ENCODE measurements around the gene BCL11A.

Gene BCL11A

GRCh38 chr2:60495041-60495625, 58.3 kb downstream of the BCL11A start:
- no peak for TF ChIP-seq CTCF (IDR thresholded peaks at IDR 0.05; ENCODE audit: low read depth, low read length, missing control alignments)
- DNase-seq (ENCODE audit: extremely low read depth, low read depth), result no peak
- H3K4me3 ChIP-seq (replicated peaks; ENCODE audit: low read depth, low read length), result no peak overlapping the region

- no peak overlapping the region for H3K4me3 ChIP-seq (replicated peaks; ENCODE audit: low read depth, low read length)
- DNase-seq (ENCODE audit: extremely low read depth, low read depth), result no peak
- no peak for TF ChIP-seq CTCF (IDR thresholded peaks at IDR 0.05; ENCODE audit: low read depth, low read length, missing control alignments)
Measured at GRCh38 chr2:60493804-60494387, 59.6 kb downstream of the BCL11A start.

GRCh38 chr2:60492548-60492947, 60.9 kb downstream of the BCL11A start:
- no peak overlapping the region for H3K4me3 ChIP-seq (replicated peaks; ENCODE audit: low read depth, low read length)
- DNase-seq (ENCODE audit: extremely low read depth, low read depth), result no peak
- TF ChIP-seq CTCF (IDR thresholded peaks at IDR 0.05; ENCODE audit: low read depth, low read length, missing control alignments), result no peak

- DNase-seq (ENCODE audit: extremely low read depth, low read depth), result no peak
- H3K4me3 ChIP-seq (replicated peaks; ENCODE audit: low read depth, low read length), result no peak overlapping the region
- TF ChIP-seq CTCF (IDR thresholded peaks at IDR 0.05; ENCODE audit: low read depth, low read length, missing control alignments), result no peak
Measured at GRCh38 chr2:60490848-60491247, 62.6 kb downstream of the BCL11A start.

GRCh38 chr2:60490441-60490840, 63.0 kb downstream of the BCL11A start:
- no peak overlapping the region for H3K4me3 ChIP-seq (replicated peaks; ENCODE audit: low read depth, low read length)
- DNase-seq (ENCODE audit: extremely low read depth, low read depth), result no peak
- no peak for TF ChIP-seq CTCF (IDR thresholded peaks at IDR 0.05; ENCODE audit: low read depth, low read length, missing control alignments)

- no peak for TF ChIP-seq CTCF (IDR thresholded peaks at IDR 0.05; ENCODE audit: low read depth, low read length, missing control alignments)
- DNase-seq (ENCODE audit: extremely low read depth, low read depth), result no peak
- H3K4me3 ChIP-seq (replicated peaks; ENCODE audit: low read depth, low read length), result no peak overlapping the region
Measured at GRCh38 chr2:60489289-60489688, 64.2 kb downstream of the BCL11A start.

- no peak for TF ChIP-seq CTCF (IDR thresholded peaks at IDR 0.05; ENCODE audit: low read depth, low read length, missing control alignments)
- no peak for DNase-seq (ENCODE audit: extremely low read depth, low read depth)
Measured at GRCh38 chr2:60488291-60488690, 65.2 kb downstream of the BCL11A start.

More at GRCh38 chr2:60488291-60488690, 65.2 kb downstream of the BCL11A start:
- H3K4me3 ChIP-seq (replicated peaks; ENCODE audit: low read depth, low read length), result no peak overlapping the region
